Measurements from ENCODE around the gene AMPH. TPM values are rescaled to one million over a fixed set of nuclear protein-coding genes. Genes with fewer than 3 reads are reported as not detected.
"Not testable (repeated sequence)": the region's sequence is repeated elsewhere in the genome, so short reads cannot be mapped to it uniquely, and the experiment has no call there.

The AMPH gene
- total RNA-seq, 2 experiments from 2014 or later = not detected

- H3K27me3 Mint-ChIP-seq, POLR2A ChIA-PET, DNase-seq, H3K27ac Mint-ChIP-seq, H3K36me3 Mint-ChIP-seq, H3K9me3 Mint-ChIP-seq: not testable (repeated sequence)
- peak overlapping the region; percentile 77 for H3K4me3 Mint-ChIP-seq
- peaks cover 16% of the 10 kb centered on the region for H3K4me1 Mint-ChIP-seq
- ATAC-seq (ENCODE audit: low read depth) = peak; percentile 37
These were observed 281.1 kb downstream of the AMPH start for GRCh38 chr7:38349869-38350583.

GRCh38 chr7:38349126-38349795, 281.9 kb downstream of the AMPH start:
- H3K27me3 Mint-ChIP-seq, POLR2A ChIA-PET: not testable (repeated sequence)

GRCh38 chr7:38345299-38346172, 285.6 kb downstream of the AMPH start:
- H3K4me1 Mint-ChIP-seq = peaks cover 40% of the 10 kb centered on the region
- peak; percentile 65 for DNase-seq

More at GRCh38 chr7:38349126-38349795, 281.9 kb downstream of the AMPH start:
- H3K27ac Mint-ChIP-seq = peak overlapping the region; percentile 73
- H3K4me1 Mint-ChIP-seq = peaks cover 23% of the 10 kb centered on the region
- not testable (repeated sequence) for ATAC-seq (ENCODE audit: low read depth); DNase-seq; H3K36me3 Mint-ChIP-seq; H3K9me3 Mint-ChIP-seq
- peak overlapping the region; percentile 77 for H3K4me3 Mint-ChIP-seq

GRCh38 chr7:38344741-38345140, 286.4 kb downstream of the AMPH start:
- H3K9me3 Mint-ChIP-seq; H3K36me3 Mint-ChIP-seq; ATAC-seq (ENCODE audit: low read depth); H3K27me3 Mint-ChIP-seq; POLR2A ChIA-PET; DNase-seq: not testable (repeated sequence)
- Mint-ChIP-seq H3K4me3 (peak overlapping the region; percentile 65), H3K27ac (peak overlapping the region; percentile 31), H3K4me1 (peaks cover 45% of the 10 kb centered on the region)

More at GRCh38 chr7:38345299-38346172, 285.6 kb downstream of the AMPH start:
- H3K9me3 Mint-ChIP-seq, H3K27me3 Mint-ChIP-seq, H3K36me3 Mint-ChIP-seq: not testable (repeated sequence)
- POLR2A ChIA-PET = interaction anchor here (1.0 to 1.1 kb wide), 2 partner anchors 13 to 18 kb away, joined by 3 read pairs; no protein-coding TSS in a partner anchor
- peak overlapping the region; percentile 54 for H3K27ac Mint-ChIP-seq
- ATAC-seq (ENCODE audit: low read depth) = peak; percentile 89
- H3K4me3 Mint-ChIP-seq = peak overlapping the region; percentile 65

GRCh38 chr7:38342135-38342534, 289.0 kb downstream of the AMPH start:
- DNase-seq; ATAC-seq (ENCODE audit: low read depth); H3K9me3 Mint-ChIP-seq; POLR2A ChIA-PET; H3K27me3 Mint-ChIP-seq; H3K36me3 Mint-ChIP-seq: not testable (repeated sequence)
- peaks cover 43% of the 10 kb centered on the region for H3K4me1 Mint-ChIP-seq
- H3K4me3 Mint-ChIP-seq = peak overlapping the region; percentile 75
- peak overlapping the region; percentile 87 for H3K27ac Mint-ChIP-seq

- H3K36me3 Mint-ChIP-seq, H3K9me3 Mint-ChIP-seq, H3K27me3 Mint-ChIP-seq, POLR2A ChIA-PET: not testable (repeated sequence)
- peak; percentile 35 for ATAC-seq (ENCODE audit: low read depth)
- peak; percentile 40 for DNase-seq
- Mint-ChIP-seq H3K4me1 (peaks cover 42% of the 10 kb centered on the region), H3K4me3 (peak overlapping the region; percentile 75), H3K27ac (peak overlapping the region; percentile 87)
These were observed 289.9 kb downstream of the AMPH start for GRCh38 chr7:38341172-38341705.

- ATAC-seq (ENCODE audit: low read depth) (peak; percentile 81), DNase-seq (no peak)
- POLR2A ChIA-PET = no interaction called here
These were observed 291.0 kb downstream of the AMPH start for GRCh38 chr7:38339953-38340819.

GRCh38 chr7:38336148-38336515, 295.0 kb downstream of the AMPH start:
- not testable (repeated sequence) for H3K9me3 Mint-ChIP-seq; ATAC-seq (ENCODE audit: low read depth); H3K27me3 Mint-ChIP-seq; H3K36me3 Mint-ChIP-seq; DNase-seq
- Mint-ChIP-seq H3K27ac (peak overlapping the region; percentile 77), H3K4me1 (peaks cover 44% of the 10 kb centered on the region), H3K4me3 (peak overlapping the region; percentile 87)
- POLR2A ChIA-PET = interaction anchor here (1.0 to 1.6 kb wide), 4 partner anchors 11 to 120 kb away, joined by 3 to 10 read pairs (median 4); no protein-coding TSS in a partner anchor

More at GRCh38 chr7:38339953-38340819, 291.0 kb downstream of the AMPH start:
- Mint-ChIP-seq H3K9me3 (no peaks in the 10 kb centered on the region), H3K4me3 (peak overlapping the region; percentile 75), H3K4me1 (peaks cover 40% of the 10 kb centered on the region), H3K27ac (peak overlapping the region; percentile 87), H3K36me3 (no peaks in the 10 kb centered on the region), H3K27me3 (no peaks in the 10 kb centered on the region)

- DNase-seq = peak; percentile 81
- H3K9me3 Mint-ChIP-seq = no peaks in the 10 kb centered on the region
- POLR2A ChIA-PET = interaction anchor here (1.0 to 1.6 kb wide), 4 partner anchors 11 to 120 kb away, joined by 3 to 10 read pairs (median 4); no protein-coding TSS in a partner anchor
- no peaks in the 10 kb centered on the region for H3K36me3 Mint-ChIP-seq
- ATAC-seq (ENCODE audit: low read depth) = peak; percentile 80
- H3K4me3 Mint-ChIP-seq = peak overlapping the region; percentile 87
- H3K27ac Mint-ChIP-seq = peak overlapping the region; percentile 77
- peaks cover 43% of the 10 kb centered on the region for H3K4me1 Mint-ChIP-seq
- no peaks in the 10 kb centered on the region for H3K27me3 Mint-ChIP-seq
These were observed 295.6 kb downstream of the AMPH start for GRCh38 chr7:38335492-38336147.

- Mint-ChIP-seq H3K9me3 (no peaks in the 10 kb centered on the region), H3K27ac (peak overlapping the region; percentile 77), H3K36me3 (no peaks in the 10 kb centered on the region), H3K27me3 (no peaks in the 10 kb centered on the region), H3K4me3 (peak overlapping the region; percentile 87), H3K4me1 (peaks cover 43% of the 10 kb centered on the region)
- DNase-seq = no peak
- POLR2A ChIA-PET = interaction anchor here (1.0 to 1.6 kb wide), 4 partner anchors 12 to 119 kb away, joined by 3 to 10 read pairs (median 4); no protein-coding TSS in a partner anchor
- ATAC-seq (ENCODE audit: low read depth) = no peak
These were observed 296.1 kb downstream of the AMPH start for GRCh38 chr7:38335128-38335491.

GRCh38 chr7:38334163-38334562, 297.0 kb downstream of the AMPH start:
- Mint-ChIP-seq H3K27me3 (no peaks in the 10 kb centered on the region), H3K4me3 (peak overlapping the region; percentile 87), H3K36me3 (no peaks in the 10 kb centered on the region), H3K9me3 (no peaks in the 10 kb centered on the region), H3K4me1 (peaks cover 46% of the 10 kb centered on the region), H3K27ac (peak overlapping the region; percentile 77)
- POLR2A ChIA-PET = no interaction called here
- no peak for DNase-seq
- ATAC-seq (ENCODE audit: low read depth) = no peak

All from activated naive CD8-positive, alpha-beta T cell treated with anti-CD3 and anti-CD28 coated beads, Interleukin-2, amount 10 ng/mL, durations not matched to agents 7 days and 5 days (primary cell).